Measurements from ENCODE around the gene ZDHHC4. TPM values are rescaled to one million over a fixed set of nuclear protein-coding genes. Genes with fewer than 3 reads are reported as not detected.

The ZDHHC4 gene
- total RNA-seq (2013; cell fraction: nucleolus; rRNA removed), result 61.3 and 61.7 TPM in 2 replicates
- total RNA-seq (2014; rRNA removed) (31.1 and 36.0 TPM in 2 replicates), total RNA-seq (2014; rRNA removed; fragmentation: Illumina TruSeq; extraction: Trizol) (30.6 and 31.2 TPM in 2 replicates), total RNA-seq (2021) (31.8 and 34.0 TPM in 2 replicates), polyA plus RNA-seq (2011; rRNA removed) (63.2 and 74.3 TPM in 2 replicates), polyA plus RNA-seq (2014; fragmentation: Illumina TruSeq; extraction: Trizol) (25.5 and 35.6 TPM in 2 replicates), polyA plus RNA-seq (2014; fragmentation: Nextera tagmentation; extraction: Ambion mirVana) (10 to 100 TPM; 34.5 to 37.9 TPM), polyA plus RNA-seq (2014; rRNA removed) (31.1 and 35.6 TPM in 2 replicates), polyA plus RNA-seq (2016; fragmentation: Nextera tagmentation; extraction: Ambion mirVana) (10 to 100 TPM; 38.4 to 43.1 TPM), polyA minus RNA-seq (2011; rRNA and poly(A)+ RNA removed) (122 and 141 TPM in 2 replicates), Bru-seq, nascent RNA (percentile 75 among the genes with signal in this experiment), BruChase-seq, experiment 1, labeled RNA remaining after a 6-hour chase (percentile 74 among the genes with signal in this experiment), BruChase-seq, experiment 2, labeled RNA remaining after a 2-hour chase (percentile 75 among the genes with signal in this experiment)
- 40.0 TPM for polyA plus RNA-seq (2011; ENCODE audit: low read depth)
- 82.6 and 102 TPM in 2 replicates for polyA plus RNA-seq (2011; cell fraction: cytosol; rRNA removed)
- 80.2 and 96.9 TPM in 2 replicates for polyA plus RNA-seq (2011; cell fraction: nucleus; rRNA removed)
- 41.3 and 42.0 TPM in 2 replicates for polyA plus RNA-seq (2012)
- polyA minus RNA-seq (2011; cell fraction: cytosol; rRNA and poly(A)+ RNA removed), result 17.1 and 17.8 TPM in 2 replicates
- polyA minus RNA-seq (2011; cell fraction: nucleus; rRNA and poly(A)+ RNA removed), result 35.7 and 46.0 TPM in 2 replicates
- long read RNA-seq, experiment 1, transcript ZDHHC4-205 (8 exons, 1,552 nt), result major isoform, 7 of 23 reads
- long read RNA-seq, experiment 1, partial matches to known transcripts, result 1 of 23 reads
- long read RNA-seq, experiment 1, other reads (novel, unspliced or antisense), result 3 of 23 reads
- long read RNA-seq, experiment 2, transcript ZDHHC4-205 (8 exons, 1,552 nt), result minor isoform, 5 of 93 reads
- long read RNA-seq, experiment 2, transcript ZDHHC4-206 (8 exons, 1,348 nt), result minor isoform, 12 of 93 reads
- long read RNA-seq, experiment 2, transcript ZDHHC4-201 (8 exons, 1,259 nt), result major isoform, 54 of 93 reads
- long read RNA-seq, experiment 2, partial matches to known transcripts, result 13 of 93 reads
- long read RNA-seq, experiment 2, other reads (novel, unspliced or antisense), result 8 of 93 reads

DNA sequence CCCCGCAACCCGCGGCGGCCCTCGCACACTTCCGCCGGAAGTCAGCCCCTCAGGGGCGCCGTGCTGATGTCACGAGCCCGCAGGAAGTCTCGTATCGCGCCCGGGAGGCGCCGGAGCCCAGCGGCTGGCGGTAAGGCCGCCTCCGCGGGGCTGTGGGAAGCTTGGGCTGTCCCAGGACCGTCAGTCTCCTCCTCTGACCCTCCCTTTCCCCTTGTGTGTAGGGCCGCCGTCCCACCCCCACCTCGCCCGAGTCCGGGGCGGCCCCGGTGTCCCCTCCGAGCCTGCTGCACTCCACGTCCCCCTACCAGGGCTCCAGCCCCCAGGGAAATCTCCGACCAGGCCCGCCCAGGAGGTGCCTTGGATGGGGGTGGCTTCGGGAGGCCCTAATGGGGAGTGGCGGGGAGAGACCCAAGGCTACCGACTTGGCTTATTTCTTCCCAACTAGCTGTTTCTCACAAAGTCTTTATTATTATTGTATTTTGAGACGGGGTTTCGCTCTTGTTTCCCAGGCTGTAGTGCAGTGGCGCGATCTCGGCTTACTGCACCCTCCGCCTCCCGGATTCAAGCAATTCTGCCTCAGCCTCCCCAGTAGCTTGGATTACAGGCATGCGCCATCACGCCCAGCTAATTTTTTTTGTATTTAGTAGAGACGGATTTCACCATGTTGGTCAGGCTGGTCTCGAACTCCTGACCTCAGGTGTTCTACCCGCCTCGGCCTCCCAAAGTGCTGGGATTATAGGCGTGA, at the start of gene ZDHHC4:
TSS of gene ZDHHC4 (plus strand) at position 86 of the 745 bp plus-strand sequence. CDS start 3,108 bp downstream, outside the sequence.
- WGBS (ENCODE audit: insufficient coverage, insufficient replicate concordance, low lambda C conversion rate, missing lambda C conversion rate), result 4% methylated on average over 48 of the region's 51 CpGs
- BruUV-seq (replicated peaks), result no TSS peak
- H3K9me3 ChIP-seq (replicated peaks; ENCODE audit: control insufficient read depth, insufficient read depth, low read length), result no peaks in the 10 kb centered on the region
- H4K20me1 ChIP-seq (ENCODE audit: control insufficient read depth, insufficient read depth), result no peaks in the 10 kb centered on the region
- ChIA-PET CTCF (interaction anchor here (1.5 to 5.1 kb wide), 3 partner anchors 11 to 62 kb away, joined by 5 to 38 read pairs (median 13); partner anchors contain the start of gene INTS15), POLR2A (interaction anchor here (0.6 to 1.8 kb wide), 5 partner anchors 11 to 1083 kb away, joined by 3 to 11 read pairs (median 4); partner anchors contain the start of gene INTS15), RAD21 (ENCODE audit: unreplicated experiment) (interaction anchor here (0.7 to 0.9 kb wide), 3 partner anchors 12 to 63 kb away, joined by 3 read pairs; partner anchors contain the start of gene INTS15), SMC1A (ENCODE audit: uncharacterized antibody, unreplicated experiment) (interaction anchor here (0.6 to 2.0 kb wide), 3 partner anchors 13 to 1209 kb away, joined by 3 to 7 read pairs (median 3); no protein-coding TSS in a partner anchor)
- peaks cover 0 to 6% of the 10 kb centered on the region in 2 experiments; a peak in 1 of 4 replicates for H3K36me3 ChIP-seq (ENCODE audit: control insufficient read depth in 2 of 2, insufficient read depth in 2 of 2, low read length in 1 of 2)
- ATAC-seq (peak; percentile 95), DNase-seq (ENCODE audit: low read depth, low spot score) (peak; percentile 61), FAIRE-seq (peak; percentile 23)
- peak within 1 kb of the TSS; percentile 89 for H3K9ac ChIP-seq (ENCODE audit: control insufficient read depth, insufficient read depth, low read length)
- in situ Hi-C loops (cut with MboI), result no loop called here
- H3K4me1 ChIP-seq (ENCODE audit: control insufficient read depth, insufficient read depth, low read length), result peaks cover 29% of the 10 kb centered on the region
- intact Hi-C loops (cut with micrococcal nuclease; ENCODE audit: unreplicated experiment), result loop anchor here (5.0 kb wide), 1 partner anchor 60 kb away; the partner anchor contains the start of gene ZNF316
- peak within 1 kb of the TSS; percentile 75 for H3K27ac ChIP-seq (ENCODE audit: control insufficient read depth, insufficient read depth)
- H3K79me2 ChIP-seq (ENCODE audit: control insufficient read depth, insufficient read depth, low read length), result peaks cover 7% of the 10 kb centered on the region
- H3K27me3 ChIP-seq (replicated peaks in 1 of 2; ENCODE audit: control insufficient read depth in 2 of 2, insufficient read depth in 2 of 2, low read length in 1 of 2), result no peaks in the 10 kb centered on the region
- H2AFZ ChIP-seq (ENCODE audit: control insufficient read depth, low read depth, low read length), result peak within 1 kb of the TSS; percentile 64
- H3K4me2 ChIP-seq (ENCODE audit: control insufficient read depth, insufficient read depth), result peak within 1 kb of the TSS; percentile 59
- H3K4me3 ChIP-seq, result peak within 1 kb of the TSS; percentile 98
- TF ChIP-seq STAT1 (conservative IDR thresholded peaks at IDR 0.05), result no peak; the same call in 1 of the 2 replicates
- TF ChIP-seq, protein P1, sequence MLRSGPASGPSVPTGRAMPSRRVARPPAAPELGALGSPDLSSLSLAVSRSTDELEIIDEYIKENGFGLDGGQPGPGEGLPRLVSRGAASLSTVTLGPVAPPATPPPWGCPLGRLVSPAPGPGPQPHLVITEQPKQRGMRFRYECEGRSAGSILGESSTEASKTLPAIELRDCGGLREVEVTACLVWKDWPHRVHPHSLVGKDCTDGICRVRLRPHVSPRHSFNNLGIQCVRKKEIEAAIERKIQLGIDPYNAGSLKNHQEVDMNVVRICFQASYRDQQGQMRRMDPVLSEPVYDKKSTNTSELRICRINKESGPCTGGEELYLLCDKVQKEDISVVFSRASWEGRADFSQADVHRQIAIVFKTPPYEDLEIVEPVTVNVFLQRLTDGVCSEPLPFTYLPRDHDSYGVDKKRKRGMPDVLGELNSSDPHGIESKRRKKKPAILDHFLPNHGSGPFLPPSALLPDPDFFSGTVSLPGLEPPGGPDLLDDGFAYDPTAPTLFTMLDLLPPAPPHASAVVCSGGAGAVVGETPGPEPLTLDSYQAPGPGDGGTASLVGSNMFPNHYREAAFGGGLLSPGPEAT (IDR thresholded peaks at IDR 0.05; ENCODE audit: low read depth), result 0 out of 2 replicates have a peak, but pooled peaks have one; percentile 26
- TF ChIP-seq, protein P2, sequence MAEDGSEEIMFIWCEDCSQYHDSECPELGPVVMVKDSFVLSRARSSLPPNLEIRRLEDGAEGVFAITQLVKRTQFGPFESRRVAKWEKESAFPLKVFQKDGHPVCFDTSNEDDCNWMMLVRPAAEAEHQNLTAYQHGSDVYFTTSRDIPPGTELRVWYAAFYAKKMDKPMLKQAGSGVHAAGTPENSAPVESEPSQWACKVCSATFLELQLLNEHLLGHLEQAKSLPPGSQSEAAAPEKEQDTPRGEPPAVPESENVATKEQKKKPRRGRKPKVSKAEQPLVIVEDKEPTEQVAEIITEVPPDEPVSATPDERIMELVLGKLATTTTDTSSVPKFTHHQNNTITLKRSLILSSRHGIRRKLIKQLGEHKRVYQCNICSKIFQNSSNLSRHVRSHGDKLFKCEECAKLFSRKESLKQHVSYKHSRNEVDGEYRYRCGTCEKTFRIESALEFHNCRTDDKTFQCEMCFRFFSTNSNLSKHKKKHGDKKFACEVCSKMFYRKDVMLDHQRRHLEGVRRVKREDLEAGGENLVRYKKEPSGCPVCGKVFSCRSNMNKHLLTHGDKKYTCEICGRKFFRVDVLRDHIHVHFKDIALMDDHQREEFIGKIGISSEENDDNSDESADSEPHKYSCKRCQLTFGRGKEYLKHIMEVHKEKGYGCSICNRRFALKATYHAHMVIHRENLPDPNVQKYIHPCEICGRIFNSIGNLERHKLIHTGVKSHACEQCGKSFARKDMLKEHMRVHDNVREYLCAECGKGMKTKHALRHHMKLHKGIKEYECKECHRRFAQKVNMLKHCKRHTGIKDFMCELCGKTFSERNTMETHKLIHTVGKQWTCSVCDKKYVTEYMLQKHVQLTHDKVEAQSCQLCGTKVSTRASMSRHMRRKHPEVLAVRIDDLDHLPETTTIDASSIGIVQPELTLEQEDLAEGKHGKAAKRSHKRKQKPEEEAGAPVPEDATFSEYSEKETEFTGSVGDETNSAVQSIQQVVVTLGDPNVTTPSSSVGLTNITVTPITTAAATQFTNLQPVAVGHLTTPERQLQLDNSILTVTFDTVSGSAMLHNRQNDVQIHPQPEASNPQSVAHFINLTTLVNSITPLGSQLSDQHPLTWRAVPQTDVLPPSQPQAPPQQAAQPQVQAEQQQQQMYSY (CRISPR knock-in tag; IDR thresholded peaks at IDR 0.05), result no peak
- no peak for TF ChIP-seq YBX1 (IDR thresholded peaks at IDR 0.05)
- TF ChIP-seq SPI1 (IDR thresholded peaks at IDR 0.05; ENCODE audit: borderline replicate concordance, insufficient read depth, low read depth, low read length), result 0 out of 2 replicates have a peak, but pooled peaks have one; percentile 33
- 0 out of 2 replicates have a peak, but pooled peaks have one; percentile 16 for TF ChIP-seq SMARCA5 (IDR thresholded peaks at IDR 0.05)
- no peak for TF ChIP-seq JUNB (IDR thresholded peaks at IDR 0.05)
- no peak for TF ChIP-seq NR2C2 (IDR thresholded peaks at IDR 0.05; ENCODE audit: borderline replicate concordance, control insufficient read depth, insufficient read length, low read depth)
- TF ChIP-seq CBX5 (IDR thresholded peaks at IDR 0.05; ENCODE audit: low read depth), result peak; percentile 30; the same call in 1 of the 2 replicates
- TF ChIP-seq IRF4 (IDR thresholded peaks at IDR 0.05; ENCODE audit: low read depth, low read length), result 0 out of 2 replicates have a peak, but pooled peaks have one; percentile 8
- TF ChIP-seq FOXM1 (IDR thresholded peaks at IDR 0.05; ENCODE audit: low read depth, low read length), result no peak
- TF ChIP-seq KLF5 (IDR thresholded peaks at IDR 0.05; ENCODE audit: partially characterized antibody), result peak; percentile 49
